GM23338 (cell line): Measurements from ENCODE around the gene FARP1. TPM values are rescaled to one million over a fixed set of nuclear protein-coding genes. Genes with fewer than 3 reads are reported as not detected.

Experiments used
- ATAC-seq: fragments of 200-7000 bp; cut with Tn5 transposase; 3 replicates; pipeline ENCODE4 v1.9.1; 2020
- DNase-seq: peaks from one replicate; pipeline ENCODE4 v3.0.0-alpha.2; 2015; ENCODE audit warnings: low spot score
- H2AFZ ChIP-seq: fragments of 200-600 bp; sonication (generic); 2 replicates; pipeline ENCODE4 v1.8.0; 2016; ENCODE audit warnings: antibody characterized with exemption, mild to moderate bottlenecking, moderate library complexity
- H3F3A ChIP-seq: fragments of 200-600 bp; sonication (generic); replicated peaks from 2 replicates; pipeline ENCODE4 v1.8.0; 2017; ENCODE audit warnings: antibody characterized with exemption, mixed run types, low read depth
- H3K27ac ChIP-seq: fragments of 200-600 bp; sonication (generic); 2 replicates; pipeline ENCODE4 v1.6.1; 2016; ENCODE audit warnings: low read depth
- H3K27me3 ChIP-seq: fragments of 200-600 bp; sonication (generic); 2 replicates; pipeline ENCODE4 v1.8.0; 2016; ENCODE audit warnings: mild to moderate bottlenecking, mixed run types, moderate library complexity; ENCODE audit not compliant: insufficient read depth
- H3K36me3 ChIP-seq: fragments of 200-600 bp; sonication (generic); 2 replicates; pipeline ENCODE4 v1.8.0; 2016; ENCODE audit warnings: mild to moderate bottlenecking; ENCODE audit not compliant: insufficient read depth
- H3K4me1 ChIP-seq: fragments of 200-600 bp; sonication (generic); 2 replicates; pipeline ENCODE4 v1.8.0; 2016; ENCODE audit warnings: mild to moderate bottlenecking, moderate library complexity; ENCODE audit not compliant: insufficient read depth
- H3K4me2 ChIP-seq: fragments of 200-600 bp; sonication (generic); 2 replicates; pipeline ENCODE4 v1.7.1; 2017; ENCODE audit warnings: mixed run types
- H3K4me3 ChIP-seq: fragments of 200-600 bp; sonication (generic); 2 replicates; pipeline ENCODE4 v1.6.1; 2016; ENCODE audit warnings: mixed run types
- H3K79me2 ChIP-seq: fragments of 200-600 bp; sonication (generic); replicated peaks from 2 replicates; pipeline ENCODE4 v1.8.0; 2017; ENCODE audit warnings: mild to moderate bottlenecking; ENCODE audit not compliant: insufficient read depth
- H3K9me2 ChIP-seq: fragments of 200-600 bp; sonication (generic); 2 replicates; pipeline ENCODE4 v1.8.0; 2017; ENCODE audit not compliant: insufficient read depth
- H4K20me1 ChIP-seq: fragments of 200-600 bp; sonication (generic); replicated peaks from 2 replicates; pipeline ENCODE4 v1.8.0; 2017; ENCODE audit warnings: mild to moderate bottlenecking; ENCODE audit not compliant: insufficient read depth
- H3K27ac Mint-ChIP-seq: 2 replicates; pipeline ENCODE4 v1.8.0; 2020; ENCODE audit warnings: inconsistent platforms, mild to moderate bottlenecking, moderate library complexity, mixed read lengths
- H3K27me3 Mint-ChIP-seq: 3 replicates; pipeline ENCODE4 v1.8.0; 2022; ENCODE audit warnings: low read depth, mild to moderate bottlenecking, moderate library complexity, mixed read lengths, inconsistent platforms; ENCODE audit not compliant: insufficient read depth, poor library complexity
- H3K36me3 Mint-ChIP-seq: 3 replicates; pipeline ENCODE4 v1.8.0; 2021; ENCODE audit warnings: low read depth, mild to moderate bottlenecking, inconsistent platforms, moderate library complexity, mixed read lengths
- H3K4me1 Mint-ChIP-seq: 3 replicates; pipeline ENCODE4 v1.8.0; 2020; ENCODE audit warnings: mild to moderate bottlenecking, inconsistent platforms, mixed read lengths
- H3K4me3 Mint-ChIP-seq: 3 replicates; pipeline ENCODE4 v1.8.0; 2021; ENCODE audit warnings: moderate library complexity, mild to moderate bottlenecking, inconsistent platforms, mixed read lengths
- H3K9me3 Mint-ChIP-seq: 3 replicates; pipeline ENCODE4 v1.8.0; 2020; ENCODE audit warnings: moderate library complexity, mild to moderate bottlenecking, inconsistent platforms, mixed read lengths
- EZH2phosphoT487 ChIP-seq: fragments of 200-600 bp; sonication (generic); IDR thresholded peaks from one replicate; pipeline ENCODE4 v1.8.1; 2018; ENCODE audit warnings: antibody characterized with exemption; ENCODE audit not compliant: unreplicated experiment
- NANOG ChIP-seq: IDR thresholded peaks from 2 replicates; pipeline ENCODE4 v1.6.1; 2016; ENCODE audit warnings: antibody characterized with exemption, borderline replicate concordance
- STAT1 ChIP-seq: IDR thresholded peaks from one replicate; pipeline ENCODE4 v1.6.1; 2016; ENCODE audit warnings: antibody characterized with exemption; ENCODE audit not compliant: unreplicated experiment
- ZNF114 ChIP-seq: fragments of 250-450 bp; sonication (Bioruptor Pico); IDR thresholded peaks from 2 replicates; pipeline ENCODE4 v1.5.0; 2020; ENCODE audit warnings: mild to moderate bottlenecking, moderate library complexity
- ZNF331 ChIP-seq: fragments of 250-450 bp; sonication (Bioruptor Pico); IDR thresholded peaks from 2 replicates; pipeline ENCODE4 v1.5.0; 2020; ENCODE audit warnings: low read depth, mild to moderate bottlenecking, moderate library complexity
- polyA plus RNA-seq: library from polyadenylated mRNA; unstranded; fragments of >200 nt; fragmentation: Nextera tagmentation; extraction: Ambion mirVana; gene quantifications from 2 replicates; pipeline ENCODE4 v1.2.1, GENCODE V29; 2016
- total RNA-seq: library from RNA; depleted of rRNA; stranded (reverse); fragments of >200 nt; shearing (Covaris generic); gene quantifications from 2 replicates; pipeline ENCODE4 v1.2.3, GENCODE V29; 2014
- TF ChIP-seq, protein P1 (sequence below): fragments of 250-450 bp; sonication (Bioruptor Pico); IDR thresholded peaks from 2 replicates; pipeline ENCODE4 v1.5.0; 2020; ENCODE audit warnings: mild to moderate bottlenecking, moderate library complexity
- TF ChIP-seq, protein P2 (sequence below): IDR thresholded peaks from 2 replicates; pipeline ENCODE4 v1.6.1; 2016; ENCODE audit warnings: antibody characterized with exemption
- TF ChIP-seq, protein P3 (sequence below): IDR thresholded peaks from one replicate; pipeline ENCODE4 v1.6.1; 2018; ENCODE audit warnings: antibody characterized with exemption; ENCODE audit not compliant: unreplicated experiment

The FARP1 gene
- total and polyA plus RNA-seq, 2 experiments from 2014 or later: 53.6 to 82.5 TPM

DNA sequence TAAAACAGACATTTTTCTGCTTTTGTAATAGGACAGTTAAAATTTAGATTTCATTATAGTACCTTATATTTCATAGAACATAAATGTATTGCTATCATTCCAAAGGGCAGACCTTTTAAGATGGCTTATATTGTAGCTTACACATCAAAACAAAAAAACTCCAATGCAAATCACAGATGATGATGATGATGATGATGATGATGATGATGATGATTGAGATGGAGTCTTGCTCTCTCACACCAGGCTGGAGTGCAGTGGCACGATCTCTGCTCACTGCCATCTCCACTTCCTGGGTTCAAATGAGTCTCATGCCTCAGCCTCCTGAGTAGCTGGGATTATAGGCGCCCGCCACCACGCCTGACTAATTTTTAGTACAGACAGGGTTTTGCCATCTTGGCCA is 224.1 kb downstream of the FARP1 start:
- Mint-ChIP-seq H3K27me3 (peaks cover 2% of the 10 kb centered on the region), H3K27ac (no peak overlapping the region), H3K36me3 (peaks cover 19% of the 10 kb centered on the region), H3K9me3 (no peaks in the 10 kb centered on the region), H3K4me3 (no peak overlapping the region), H3K4me1 (peaks cover 37% of the 10 kb centered on the region)
- H3K4me2 ChIP-seq: no peak overlapping the region
- no peak for DNase-seq
- H3K4me3 ChIP-seq: no peak overlapping the region
- ATAC-seq: no peak
- no peaks in the 10 kb centered on the region; the same call in 1 of the 2 replicates for H4K20me1 ChIP-seq
- H2AFZ ChIP-seq: no peak overlapping the region
- peaks cover 10% of the 10 kb centered on the region for H3K79me2 ChIP-seq
- H3K27ac ChIP-seq: no peak overlapping the region
- no peaks in the 10 kb centered on the region for H3F3A ChIP-seq
- H3K9me2 ChIP-seq: no peaks in the 10 kb centered on the region
- TF ChIP-seq EZH2phosphoT487 (no peak), ZNF331 (CRISPR knock-in tag) (no peak)
- H3K27me3 ChIP-seq: no peaks in the 10 kb centered on the region
- peaks cover 18% of the 10 kb centered on the region for H3K4me1 ChIP-seq
- H3K36me3 ChIP-seq: no peaks in the 10 kb centered on the region

DNA sequence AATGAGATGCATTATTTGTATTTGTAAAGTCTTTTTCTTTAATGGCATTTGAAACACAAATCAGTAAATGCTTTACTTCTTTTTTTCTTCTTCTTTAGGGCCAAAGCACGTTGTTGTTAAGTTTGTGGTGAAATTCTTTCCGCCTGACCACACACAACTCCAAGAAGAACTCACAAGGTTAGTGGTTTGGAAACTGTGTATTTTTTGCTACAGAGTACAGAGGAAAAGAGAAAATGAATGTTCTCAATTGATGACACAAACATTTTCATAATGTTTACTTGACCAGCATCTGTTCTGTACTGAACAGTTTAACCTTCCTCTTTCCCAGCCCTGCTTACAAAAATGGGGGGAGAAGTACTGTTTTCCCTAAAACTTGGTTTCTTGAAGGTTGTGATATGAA is 225.1 kb downstream of the FARP1 start:
- Histone ChIP-seq H3K4me2 (no peak overlapping the region), H3K27ac (no peak overlapping the region), H3K79me2 (peaks cover 5% of the 10 kb centered on the region; the same call in 1 of the 2 replicates), H3K27me3 (no peaks in the 10 kb centered on the region), H3K4me1 (peaks cover 28% of the 10 kb centered on the region), H3K36me3 (no peaks in the 10 kb centered on the region), H3K9me2 (no peaks in the 10 kb centered on the region), H3F3A (no peaks in the 10 kb centered on the region), H2AFZ (no peak overlapping the region), H3K4me3 (no peak overlapping the region), H4K20me1 (no peaks in the 10 kb centered on the region; the same call in 1 of the 2 replicates)
- no peak overlapping the region for H3K27ac Mint-ChIP-seq
- H3K4me1 Mint-ChIP-seq: peaks cover 40% of the 10 kb centered on the region
- no peak for DNase-seq
- ATAC-seq: no peak
- H3K27me3 Mint-ChIP-seq: peaks cover 2% of the 10 kb centered on the region
- no peak for TF ChIP-seq NANOG
- TF ChIP-seq STAT1: no peak
- TF ChIP-seq, protein P1, sequence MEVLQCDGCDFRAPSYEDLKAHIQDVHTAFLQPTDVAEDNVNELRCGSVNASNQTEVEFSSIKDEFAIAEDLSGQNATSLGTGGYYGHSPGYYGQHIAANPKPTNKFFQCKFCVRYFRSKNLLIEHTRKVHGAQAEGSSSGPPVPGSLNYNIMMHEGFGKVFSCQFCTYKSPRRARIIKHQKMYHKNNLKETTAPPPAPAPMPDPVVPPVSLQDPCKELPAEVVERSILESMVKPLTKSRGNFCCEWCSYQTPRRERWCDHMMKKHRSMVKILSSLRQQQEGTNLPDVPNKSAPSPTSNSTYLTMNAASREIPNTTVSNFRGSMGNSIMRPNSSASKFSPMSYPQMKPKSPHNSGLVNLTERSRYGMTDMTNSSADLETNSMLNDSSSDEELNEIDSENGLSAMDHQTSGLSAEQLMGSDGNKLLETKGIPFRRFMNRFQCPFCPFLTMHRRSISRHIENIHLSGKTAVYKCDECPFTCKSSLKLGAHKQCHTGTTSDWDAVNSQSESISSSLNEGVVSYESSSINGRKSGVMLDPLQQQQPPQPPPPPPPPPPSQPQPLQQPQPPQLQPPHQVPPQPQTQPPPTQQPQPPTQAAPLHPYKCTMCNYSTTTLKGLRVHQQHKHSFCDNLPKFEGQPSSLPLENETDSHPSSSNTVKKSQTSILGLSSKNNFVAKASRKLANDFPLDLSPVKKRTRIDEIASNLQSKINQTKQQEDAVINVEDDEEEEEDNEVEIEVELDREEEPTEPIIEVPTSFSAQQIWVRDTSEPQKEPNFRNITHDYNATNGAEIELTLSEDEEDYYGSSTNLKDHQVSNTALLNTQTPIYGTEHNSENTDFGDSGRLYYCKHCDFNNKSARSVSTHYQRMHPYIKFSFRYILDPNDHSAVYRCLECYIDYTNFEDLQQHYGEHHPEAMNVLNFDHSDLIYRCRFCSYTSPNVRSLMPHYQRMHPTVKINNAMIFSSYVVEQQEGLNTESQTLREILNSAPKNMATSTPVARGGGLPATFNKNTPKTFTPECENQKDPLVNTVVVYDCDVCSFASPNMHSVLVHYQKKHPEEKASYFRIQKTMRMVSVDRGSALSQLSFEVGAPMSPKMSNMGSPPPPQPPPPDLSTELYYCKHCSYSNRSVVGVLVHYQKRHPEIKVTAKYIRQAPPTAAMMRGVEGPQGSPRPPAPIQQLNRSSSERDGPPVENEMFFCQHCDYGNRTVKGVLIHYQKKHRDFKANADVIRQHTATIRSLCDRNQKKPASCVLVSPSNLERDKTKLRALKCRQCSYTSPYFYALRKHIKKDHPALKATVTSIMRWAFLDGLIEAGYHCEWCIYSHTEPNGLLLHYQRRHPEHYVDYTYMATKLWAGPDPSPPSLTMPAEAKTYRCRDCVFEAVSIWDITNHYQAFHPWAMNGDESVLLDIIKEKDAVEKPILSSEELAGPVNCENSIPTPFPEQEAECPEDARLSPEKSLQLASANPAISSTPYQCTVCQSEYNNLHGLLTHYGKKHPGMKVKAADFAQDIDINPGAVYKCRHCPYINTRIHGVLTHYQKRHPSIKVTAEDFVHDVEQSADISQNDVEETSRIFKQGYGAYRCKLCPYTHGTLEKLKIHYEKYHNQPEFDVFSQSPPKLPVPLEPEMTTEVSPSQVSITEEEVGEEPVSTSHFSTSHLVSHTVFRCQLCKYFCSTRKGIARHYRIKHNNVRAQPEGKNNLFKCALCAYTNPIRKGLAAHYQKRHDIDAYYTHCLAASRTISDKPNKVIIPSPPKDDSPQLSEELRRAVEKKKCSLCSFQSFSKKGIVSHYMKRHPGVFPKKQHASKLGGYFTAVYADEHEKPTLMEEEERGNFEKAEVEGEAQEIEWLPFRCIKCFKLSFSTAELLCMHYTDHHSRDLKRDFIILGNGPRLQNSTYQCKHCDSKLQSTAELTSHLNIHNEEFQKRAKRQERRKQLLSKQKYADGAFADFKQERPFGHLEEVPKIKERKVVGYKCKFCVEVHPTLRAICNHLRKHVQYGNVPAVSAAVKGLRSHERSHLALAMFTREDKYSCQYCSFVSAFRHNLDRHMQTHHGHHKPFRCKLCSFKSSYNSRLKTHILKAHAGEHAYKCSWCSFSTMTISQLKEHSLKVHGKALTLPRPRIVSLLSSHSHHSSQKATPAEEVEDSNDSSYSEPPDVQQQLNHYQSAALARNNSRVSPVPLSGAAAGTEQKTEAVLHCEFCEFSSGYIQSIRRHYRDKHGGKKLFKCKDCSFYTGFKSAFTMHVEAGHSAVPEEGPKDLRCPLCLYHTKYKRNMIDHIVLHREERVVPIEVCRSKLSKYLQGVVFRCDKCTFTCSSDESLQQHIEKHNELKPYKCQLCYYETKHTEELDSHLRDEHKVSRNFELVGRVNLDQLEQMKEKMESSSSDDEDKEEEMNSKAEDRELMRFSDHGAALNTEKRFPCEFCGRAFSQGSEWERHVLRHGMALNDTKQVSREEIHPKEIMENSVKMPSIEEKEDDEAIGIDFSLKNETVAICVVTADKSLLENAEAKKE (CRISPR knock-in tag): no peak
- TF ChIP-seq ZNF114 (CRISPR knock-in tag): no peak
- TF ChIP-seq, protein P2, sequence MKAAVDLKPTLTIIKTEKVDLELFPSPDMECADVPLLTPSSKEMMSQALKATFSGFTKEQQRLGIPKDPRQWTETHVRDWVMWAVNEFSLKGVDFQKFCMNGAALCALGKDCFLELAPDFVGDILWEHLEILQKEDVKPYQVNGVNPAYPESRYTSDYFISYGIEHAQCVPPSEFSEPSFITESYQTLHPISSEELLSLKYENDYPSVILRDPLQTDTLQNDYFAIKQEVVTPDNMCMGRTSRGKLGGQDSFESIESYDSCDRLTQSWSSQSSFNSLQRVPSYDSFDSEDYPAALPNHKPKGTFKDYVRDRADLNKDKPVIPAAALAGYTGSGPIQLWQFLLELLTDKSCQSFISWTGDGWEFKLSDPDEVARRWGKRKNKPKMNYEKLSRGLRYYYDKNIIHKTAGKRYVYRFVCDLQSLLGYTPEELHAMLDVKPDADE: no peak
- TF ChIP-seq, protein P3, sequence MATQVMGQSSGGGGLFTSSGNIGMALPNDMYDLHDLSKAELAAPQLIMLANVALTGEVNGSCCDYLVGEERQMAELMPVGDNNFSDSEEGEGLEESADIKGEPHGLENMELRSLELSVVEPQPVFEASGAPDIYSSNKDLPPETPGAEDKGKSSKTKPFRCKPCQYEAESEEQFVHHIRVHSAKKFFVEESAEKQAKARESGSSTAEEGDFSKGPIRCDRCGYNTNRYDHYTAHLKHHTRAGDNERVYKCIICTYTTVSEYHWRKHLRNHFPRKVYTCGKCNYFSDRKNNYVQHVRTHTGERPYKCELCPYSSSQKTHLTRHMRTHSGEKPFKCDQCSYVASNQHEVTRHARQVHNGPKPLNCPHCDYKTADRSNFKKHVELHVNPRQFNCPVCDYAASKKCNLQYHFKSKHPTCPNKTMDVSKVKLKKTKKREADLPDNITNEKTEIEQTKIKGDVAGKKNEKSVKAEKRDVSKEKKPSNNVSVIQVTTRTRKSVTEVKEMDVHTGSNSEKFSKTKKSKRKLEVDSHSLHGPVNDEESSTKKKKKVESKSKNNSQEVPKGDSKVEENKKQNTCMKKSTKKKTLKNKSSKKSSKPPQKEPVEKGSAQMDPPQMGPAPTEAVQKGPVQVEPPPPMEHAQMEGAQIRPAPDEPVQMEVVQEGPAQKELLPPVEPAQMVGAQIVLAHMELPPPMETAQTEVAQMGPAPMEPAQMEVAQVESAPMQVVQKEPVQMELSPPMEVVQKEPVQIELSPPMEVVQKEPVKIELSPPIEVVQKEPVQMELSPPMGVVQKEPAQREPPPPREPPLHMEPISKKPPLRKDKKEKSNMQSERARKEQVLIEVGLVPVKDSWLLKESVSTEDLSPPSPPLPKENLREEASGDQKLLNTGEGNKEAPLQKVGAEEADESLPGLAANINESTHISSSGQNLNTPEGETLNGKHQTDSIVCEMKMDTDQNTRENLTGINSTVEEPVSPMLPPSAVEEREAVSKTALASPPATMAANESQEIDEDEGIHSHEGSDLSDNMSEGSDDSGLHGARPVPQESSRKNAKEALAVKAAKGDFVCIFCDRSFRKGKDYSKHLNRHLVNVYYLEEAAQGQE: no peak
- peaks cover 24% of the 10 kb centered on the region for H3K36me3 Mint-ChIP-seq
- H3K4me3 Mint-ChIP-seq: no peak overlapping the region
- H3K9me3 Mint-ChIP-seq: no peaks in the 10 kb centered on the region
